HG03066 (cell line): ENCODE measurements around the gene GADD45B.
"Not testable (repeated sequence)": the region's sequence is repeated elsewhere in the genome, so short reads cannot be mapped to it uniquely, and the experiment has no call there.

ENCODE experiments used
- ATAC-seq: cut with Tn5 transposase; IDR thresholded peaks from one replicate; pipeline ENCODE4 v1.9.1; 2021; ENCODE audit warnings: low read depth; ENCODE audit not compliant: unreplicated experiment

GADD45B gene

DNA sequence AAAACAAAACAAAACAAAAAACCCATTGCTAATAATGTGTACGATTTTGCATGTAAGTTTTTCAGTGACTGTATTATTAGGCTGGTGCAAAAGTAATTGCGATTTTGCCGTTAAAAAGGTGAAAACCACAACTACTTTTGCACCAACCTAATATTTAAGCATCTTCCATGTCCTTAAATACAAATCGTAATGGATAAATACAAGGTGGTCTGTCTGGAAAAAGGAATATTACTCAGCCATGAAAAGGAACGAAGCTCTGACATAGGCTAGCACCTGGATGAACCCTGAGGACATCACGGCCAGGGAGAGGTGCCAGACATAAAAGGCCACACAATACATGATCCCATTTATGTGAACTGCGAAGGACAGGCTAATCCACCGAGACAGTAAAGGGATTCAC lies 33.2 kb downstream of the GADD45B start:
- ATAC-seq = no peak

DNA sequence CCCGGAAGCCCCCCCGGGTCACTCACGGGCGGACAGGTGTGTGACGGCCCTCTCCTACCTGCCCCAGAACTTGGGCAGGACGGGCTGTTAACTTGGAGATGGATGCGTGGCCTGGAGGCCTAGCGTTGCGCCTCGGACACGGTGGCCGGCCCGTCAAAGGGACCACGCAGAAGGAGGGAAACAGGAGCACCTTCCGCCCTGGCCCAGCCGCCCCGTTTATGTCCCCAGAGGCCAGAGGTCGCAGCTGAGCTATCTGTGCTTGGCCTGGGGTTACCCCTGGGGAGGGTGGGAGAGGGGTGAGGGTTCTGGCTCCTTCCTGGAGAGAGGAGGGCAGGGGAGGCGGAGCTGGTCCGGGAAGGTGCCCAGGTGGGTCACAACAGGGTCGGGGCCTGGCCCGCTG lies 35.6 kb downstream of the GADD45B start:
- no peak for ATAC-seq

DNA sequence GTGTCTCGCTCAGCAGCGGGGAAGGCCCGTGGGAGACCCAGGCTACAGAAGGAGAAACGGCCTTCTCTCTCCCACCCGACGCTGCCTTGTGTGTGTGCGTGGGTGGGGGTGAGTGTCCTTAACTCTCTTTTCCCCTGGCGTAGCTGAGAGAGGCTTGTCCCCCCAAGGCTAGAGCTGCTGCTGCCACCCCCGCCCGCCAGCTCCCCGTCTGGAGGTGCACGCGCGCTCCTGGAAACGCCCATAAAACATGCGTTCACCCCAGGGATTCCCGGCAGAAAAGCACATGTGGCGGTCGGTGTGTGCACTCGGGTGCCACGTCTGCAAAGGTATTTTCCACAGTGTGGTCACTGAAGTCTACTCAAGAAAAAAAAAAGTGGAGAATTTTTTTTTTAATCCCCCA lies 36.1 kb downstream of the GADD45B start:
- ATAC-seq = no peak

DNA sequence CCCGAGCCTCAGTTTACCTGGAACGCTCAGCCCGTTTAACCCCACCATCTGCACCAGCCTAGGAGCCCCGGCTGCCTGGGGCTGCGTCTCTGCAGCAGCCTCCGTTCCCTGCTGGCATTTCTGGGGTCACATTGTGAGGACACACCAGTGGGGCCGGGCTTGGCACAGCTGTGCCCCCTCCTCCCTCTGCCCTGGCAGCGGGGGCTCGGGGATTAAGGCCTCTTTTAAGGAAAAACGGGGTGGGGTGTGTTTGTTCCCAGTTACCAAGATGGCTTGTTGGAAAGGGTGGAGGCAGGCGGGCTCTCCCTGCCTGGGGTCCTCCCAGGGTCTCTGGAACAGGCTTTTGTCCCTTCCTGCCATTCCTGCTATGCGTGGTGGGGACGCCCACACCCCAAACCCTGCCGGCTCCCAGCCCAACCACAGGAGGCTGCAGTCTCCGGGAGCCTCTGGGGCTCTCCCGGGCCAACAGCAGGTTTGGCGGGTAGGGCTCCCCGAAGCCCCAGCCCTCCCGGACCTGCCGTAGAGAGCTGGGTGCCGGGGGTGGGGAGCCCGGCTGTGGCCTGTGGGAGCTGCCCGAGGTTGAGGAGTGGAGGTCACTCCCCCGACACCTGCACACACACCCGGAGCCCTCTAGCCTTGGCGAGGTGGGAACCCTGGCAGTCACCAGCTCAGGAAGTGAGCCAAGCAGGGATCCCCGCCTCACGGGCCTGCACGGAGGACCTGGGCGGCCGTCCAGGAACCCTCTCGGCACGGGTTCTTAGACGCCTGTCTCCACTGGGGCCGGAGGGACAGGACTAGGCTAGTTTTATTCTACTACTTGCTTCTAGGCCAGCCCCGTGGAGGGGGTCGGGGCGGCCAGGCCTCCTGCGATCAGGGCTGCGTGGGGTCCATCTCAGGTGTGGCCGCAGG lies 36.9 kb downstream of the GADD45B start:
- no peak for ATAC-seq

DNA sequence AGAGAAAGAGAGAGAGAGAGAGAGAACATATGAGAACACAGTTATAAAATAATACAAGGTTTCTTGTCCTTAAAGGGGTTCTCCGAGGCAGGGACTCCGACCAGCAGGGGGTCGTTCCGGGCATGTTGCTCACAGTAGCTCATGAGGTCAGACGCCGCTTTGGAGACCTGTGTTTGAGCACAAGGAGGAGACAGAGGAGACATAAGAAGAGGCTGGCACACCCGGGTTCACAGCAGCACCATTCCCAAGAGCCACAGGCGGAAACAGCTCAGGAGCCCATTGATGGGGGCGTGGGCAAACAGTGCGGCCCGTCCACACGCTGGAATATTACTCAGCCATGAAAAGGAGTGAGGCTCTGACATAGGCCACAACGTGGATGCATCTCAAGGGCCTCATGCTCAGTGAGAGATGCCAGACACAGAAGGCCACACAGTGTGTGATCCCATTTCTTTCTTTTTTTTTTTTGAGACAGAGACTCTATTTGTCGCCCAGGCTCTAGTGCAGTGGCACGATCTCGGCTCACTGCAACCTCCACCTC lies 39.1 kb downstream of the GADD45B start:
- no peak for ATAC-seq

DNA sequence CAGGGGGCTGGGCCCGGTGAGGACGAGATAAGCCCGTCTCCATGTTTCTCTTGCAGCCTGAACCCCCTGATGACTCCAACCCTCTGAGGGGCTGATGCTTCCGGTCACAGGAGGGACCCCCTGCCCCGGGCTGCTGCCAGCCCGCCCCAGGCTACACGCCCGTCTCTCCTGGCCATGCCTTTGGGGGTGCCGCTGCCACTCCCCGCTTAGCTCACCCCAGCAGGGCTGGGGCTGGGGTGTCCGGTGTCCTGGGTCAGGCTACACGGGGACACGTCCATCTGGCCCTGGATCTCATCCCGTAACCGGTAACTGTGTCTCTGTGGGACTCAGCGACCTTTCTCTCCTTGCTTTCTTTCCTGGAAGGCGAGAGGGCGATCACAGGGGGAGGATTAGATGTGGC lies 40.8 kb downstream of the GADD45B start:
- no peak for ATAC-seq

DNA sequence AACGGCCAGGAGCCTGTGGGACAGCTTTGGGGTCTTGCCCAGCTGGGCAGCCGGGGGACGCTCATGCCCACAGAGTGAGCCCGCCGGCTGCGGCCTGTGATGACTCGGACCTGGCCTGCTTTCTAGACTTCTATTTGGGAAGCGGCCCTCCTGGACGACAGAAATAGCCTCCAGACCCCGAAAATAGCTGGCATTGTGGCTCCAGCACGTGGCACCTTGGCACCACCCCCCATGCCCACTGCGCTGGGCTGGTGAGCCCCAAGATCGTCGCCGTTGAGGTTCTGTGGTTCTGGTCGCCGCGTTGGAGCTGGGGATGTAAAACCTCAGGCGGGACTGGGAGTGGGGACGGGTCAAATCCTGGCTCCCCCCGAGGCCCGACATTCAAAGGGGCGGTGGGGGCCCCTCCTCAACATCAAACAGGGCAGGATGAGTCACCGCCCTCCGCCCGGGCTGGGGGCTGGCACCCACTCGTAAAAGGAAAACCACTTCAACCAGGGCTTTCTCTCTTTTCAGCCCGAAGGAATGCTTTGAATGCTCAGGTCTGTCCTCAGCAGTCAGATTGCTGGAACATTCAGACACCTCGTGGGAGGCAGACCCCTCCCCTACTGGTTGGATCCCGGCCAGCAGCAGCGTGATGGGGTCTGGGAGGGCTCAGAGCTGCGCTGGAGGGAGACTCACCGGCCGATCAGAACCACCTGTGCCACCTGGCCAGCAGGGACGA lies 42.1 kb downstream of the GADD45B start:
- ATAC-seq = no peak

DNA sequence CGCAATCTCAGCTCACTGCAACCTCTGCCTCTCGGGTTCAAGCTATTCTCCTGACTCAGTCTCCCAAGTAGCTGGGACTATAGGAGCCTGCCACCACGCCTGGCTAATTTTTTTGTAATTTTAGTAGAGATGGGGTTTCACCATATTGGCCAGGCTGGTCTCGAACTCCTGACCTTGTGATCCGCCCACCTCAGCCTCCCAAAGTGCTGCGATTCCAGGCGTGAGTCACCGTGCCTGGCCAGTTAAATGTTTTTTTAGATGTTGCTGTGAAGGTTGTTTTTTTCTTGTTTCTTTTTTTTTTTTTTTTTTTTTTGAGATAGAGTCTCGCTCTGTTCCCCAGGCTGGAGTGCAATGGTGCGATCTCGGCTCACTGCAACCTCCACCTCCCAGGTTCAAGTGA lies 42.9 kb downstream of the GADD45B start:
- ATAC-seq = not testable (repeated sequence)

DNA sequence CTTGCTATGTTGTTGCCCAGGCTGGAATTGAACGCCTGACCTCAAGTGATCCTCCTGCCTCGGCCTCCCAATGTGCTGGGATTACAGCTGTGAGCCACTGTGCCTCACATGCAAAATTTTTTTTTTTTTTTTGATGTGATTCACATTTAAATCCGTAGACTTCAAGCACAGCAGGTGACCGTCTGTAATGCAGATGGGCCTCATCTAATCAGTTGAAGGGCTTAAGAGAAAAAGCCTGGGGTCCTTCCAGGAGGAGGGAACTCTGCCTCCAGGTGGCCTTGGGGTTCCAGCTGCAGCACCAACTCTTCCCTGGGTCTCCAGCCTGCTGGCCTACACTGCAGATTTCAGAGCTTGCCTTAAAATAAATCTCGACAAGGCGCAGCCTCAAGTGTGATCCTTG lies 43.6 kb downstream of the GADD45B start:
- ATAC-seq = no peak

DNA sequence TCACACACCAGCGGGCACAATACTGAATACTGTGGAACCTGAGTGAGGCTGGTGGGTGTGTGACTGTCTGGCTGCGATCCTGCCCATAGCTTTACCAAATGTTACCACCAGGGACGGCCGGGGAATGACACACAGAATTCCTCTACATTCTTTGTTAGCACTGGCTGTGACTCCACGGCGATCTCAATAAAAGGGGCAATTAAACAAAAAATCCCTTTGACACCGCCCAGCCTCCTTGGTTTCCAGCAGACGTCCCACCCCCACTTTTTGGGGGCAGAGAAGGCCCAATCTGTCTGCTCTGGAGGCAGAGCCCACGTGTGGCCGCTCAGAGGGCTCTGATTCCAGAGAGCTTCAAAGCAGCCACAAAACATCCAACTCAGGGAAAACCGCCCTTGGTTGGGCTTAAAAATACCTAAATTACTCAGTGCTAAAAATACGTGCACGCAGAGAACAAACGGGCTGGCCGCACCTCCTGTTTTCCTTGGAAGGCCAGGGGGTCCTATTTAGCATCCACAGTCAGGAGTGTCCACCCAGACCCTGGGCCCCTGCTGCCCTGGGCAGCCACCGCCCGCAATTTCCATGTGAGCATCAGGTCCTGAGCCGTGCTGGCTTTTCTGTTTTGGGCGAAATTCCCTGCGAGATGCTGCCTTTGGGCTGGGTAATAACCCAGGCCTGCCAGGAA lies 47.8 kb downstream of the GADD45B start:
- ATAC-seq = no peak

DNA sequence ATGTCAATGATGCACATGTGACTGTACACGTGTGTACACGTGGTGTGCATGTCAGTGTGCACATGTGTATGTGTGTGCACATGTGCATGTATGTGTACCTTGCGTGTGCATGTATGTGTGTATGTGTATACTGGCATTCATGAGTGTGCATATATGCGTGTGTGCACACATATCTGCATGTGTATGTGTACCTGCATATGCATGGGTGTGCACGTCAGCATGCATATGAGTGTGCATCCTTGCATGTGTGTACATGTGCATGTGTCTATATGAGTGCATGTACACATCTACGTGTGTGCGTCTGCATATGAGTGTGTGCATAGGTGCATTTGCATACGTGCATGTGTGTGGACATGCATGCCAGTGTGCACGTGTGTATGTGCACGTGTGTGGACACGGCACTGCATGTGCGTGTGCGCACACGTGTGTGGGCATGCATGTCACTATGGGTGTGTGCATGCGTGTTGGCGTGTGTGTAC lies 48.5 kb downstream of the GADD45B start:
- ATAC-seq = no peak

DNA sequence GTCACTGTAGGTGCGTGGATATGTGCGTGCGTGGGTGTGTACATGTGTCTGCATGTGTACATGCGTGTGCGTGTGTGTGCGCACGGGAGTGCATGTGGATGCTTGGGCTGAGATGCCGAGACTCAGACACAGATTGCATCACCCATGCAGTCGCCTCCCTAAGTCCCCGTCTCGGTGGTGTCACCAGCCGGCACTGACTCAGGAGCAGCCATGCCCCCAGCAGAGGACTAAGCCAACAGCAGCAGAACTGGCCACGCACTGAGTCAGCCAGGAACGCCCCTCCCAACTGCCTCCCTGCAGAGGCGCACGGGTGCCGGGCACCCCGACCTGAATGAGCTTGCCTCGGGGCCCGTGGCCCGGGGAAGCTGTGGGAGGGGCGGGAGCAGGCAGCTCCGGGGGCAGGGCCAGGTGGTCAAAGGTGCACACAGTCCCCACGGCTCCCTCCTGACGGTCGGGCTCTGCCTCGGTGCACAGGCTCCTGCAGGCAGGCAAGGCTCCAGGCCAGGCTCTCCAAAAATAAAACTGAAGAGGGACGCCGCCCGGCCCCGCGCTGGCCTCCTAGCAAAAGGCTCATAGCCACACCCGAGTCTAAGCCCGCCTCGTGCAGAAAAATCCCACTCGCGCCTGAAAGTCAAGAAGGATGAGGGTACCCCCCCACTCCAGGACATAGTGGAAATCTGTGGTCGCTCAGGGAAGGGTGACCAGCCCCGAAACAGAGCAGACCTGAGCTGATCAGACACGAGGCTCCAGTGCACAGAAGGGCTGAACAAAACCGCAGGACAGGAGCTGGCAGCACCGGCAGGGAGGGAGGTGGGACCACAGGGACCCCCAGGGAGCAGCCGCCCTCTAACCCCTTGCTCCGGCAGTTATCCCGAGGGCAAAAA lies 49.2 kb downstream of the GADD45B start:
- ATAC-seq = no peak

DNA sequence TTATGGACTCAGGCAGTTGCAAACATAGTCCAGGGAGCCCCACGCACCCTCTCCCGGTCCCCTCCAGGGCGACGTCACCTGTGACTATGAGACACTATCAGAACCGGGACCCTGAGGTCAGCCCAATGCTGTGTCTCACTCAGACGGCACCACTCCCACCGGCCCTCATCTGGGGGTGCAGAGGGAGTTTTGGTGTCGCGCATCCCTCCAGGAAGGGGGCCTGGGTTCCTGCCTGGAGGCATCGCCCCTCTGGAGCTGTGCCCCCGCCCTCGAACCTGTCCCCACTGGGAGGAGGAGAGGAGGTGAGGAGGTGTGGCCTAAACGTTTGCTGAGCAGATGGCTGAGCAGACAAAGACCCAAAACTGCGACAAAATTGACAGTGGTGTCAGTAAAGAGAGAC lies 51.2 kb downstream of the GADD45B start:
- no peak for ATAC-seq

DNA sequence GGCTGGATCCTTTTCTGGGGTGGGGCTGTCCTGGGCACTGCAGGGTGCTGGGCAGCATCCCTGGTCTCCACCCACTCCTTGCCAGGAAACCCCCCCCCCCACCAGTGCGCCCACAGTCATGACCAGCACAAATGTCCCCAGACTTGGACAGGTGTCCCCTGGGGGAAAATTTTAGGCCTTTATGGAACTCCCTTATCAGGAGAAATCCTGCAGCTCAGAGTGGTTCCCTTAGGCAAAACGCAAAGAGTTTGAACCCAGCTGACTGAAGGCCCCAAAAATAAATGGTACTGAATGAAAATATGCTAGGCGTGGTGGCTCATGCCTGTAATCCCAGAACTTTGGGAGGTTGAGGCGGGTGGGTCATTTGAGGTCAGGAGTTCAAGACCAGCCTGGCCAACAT lies 51.8 kb downstream of the GADD45B start:
- ATAC-seq = no peak
